ENCODE results near the gene DKK3.
A peak's percentile ranks its signal among the peaks of the same experiment; 100 is the strongest.

The DKK3 gene

GRCh38 chr11:11992257-11993212 is 15.9 kb downstream of the DKK3 start:
- Histone ChIP-seq H3K27ac (peak overlapping the region in 1 of 2 donors; percentile 56), H3K4me3 (no peak overlapping the region)
- DNase-seq (ENCODE audit: low spot score), result no peak
- TF ChIP-seq CTCF (IDR thresholded peaks at IDR 0.05), result no peak

DNA sequence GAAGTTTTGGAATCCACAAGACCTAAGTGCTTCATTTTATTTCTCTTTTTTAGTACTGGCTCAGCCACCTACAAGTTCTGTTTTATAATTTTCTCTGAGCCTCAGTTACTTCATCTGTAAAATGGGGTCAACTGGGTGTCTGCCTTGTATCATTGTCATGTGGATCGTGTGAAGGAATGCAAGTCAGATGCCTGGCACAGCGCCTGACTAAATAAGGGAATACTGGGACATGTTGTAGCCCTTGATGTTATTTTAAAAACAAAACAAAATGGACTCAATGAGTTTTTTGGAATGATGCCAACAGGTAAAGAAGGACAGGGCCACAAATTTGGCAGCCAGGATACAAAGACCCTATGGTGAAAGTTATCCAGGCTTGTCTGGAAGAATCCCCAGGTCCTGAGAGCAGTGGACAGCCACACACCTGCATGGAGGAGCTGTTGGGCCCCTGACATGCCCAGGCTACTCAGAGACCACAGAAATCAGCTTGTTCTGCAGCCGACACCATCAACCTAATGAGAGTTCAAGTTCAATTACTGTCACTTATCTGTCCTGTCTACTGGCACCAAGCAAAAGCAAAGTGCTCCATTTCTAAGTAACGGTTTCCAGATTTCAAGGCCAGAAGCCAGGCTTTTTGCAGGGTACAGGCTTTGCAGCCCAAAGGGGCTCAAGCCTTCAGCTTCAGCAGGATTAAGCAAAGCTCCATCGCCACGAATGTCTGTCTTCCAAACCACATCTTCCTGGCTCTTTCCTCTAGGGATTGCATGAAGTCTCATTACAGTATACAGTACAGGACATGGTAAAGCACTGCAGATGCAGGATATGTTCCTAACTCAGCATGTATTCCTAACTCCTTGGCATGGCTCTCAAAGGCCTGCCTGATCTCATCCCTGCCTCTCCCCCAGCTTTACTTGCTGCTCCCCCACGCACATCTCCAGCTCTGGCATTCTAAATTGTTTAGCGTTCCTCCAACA is 18.4 kb downstream of the DKK3 start:
- TF ChIP-seq CTCF (IDR thresholded peaks at IDR 0.05), result no peak
- Histone ChIP-seq H3K27ac (peak overlapping the region in 1 of 2 donors; percentile 13), H3K4me3 (no peak overlapping the region)
- DNase-seq (ENCODE audit: low spot score), result no peak

- peak; percentile 65 for DNase-seq (ENCODE audit: low spot score)
- H3K27ac ChIP-seq, result peak overlapping the region in 1 of 2 donors; percentile 36
- TF ChIP-seq CTCF (IDR thresholded peaks at IDR 0.05), result no peak
- no peak overlapping the region for H3K4me3 ChIP-seq
Observed at GRCh38 chr11:11988681-11989261, 19.7 kb downstream of the DKK3 start.

DNA sequence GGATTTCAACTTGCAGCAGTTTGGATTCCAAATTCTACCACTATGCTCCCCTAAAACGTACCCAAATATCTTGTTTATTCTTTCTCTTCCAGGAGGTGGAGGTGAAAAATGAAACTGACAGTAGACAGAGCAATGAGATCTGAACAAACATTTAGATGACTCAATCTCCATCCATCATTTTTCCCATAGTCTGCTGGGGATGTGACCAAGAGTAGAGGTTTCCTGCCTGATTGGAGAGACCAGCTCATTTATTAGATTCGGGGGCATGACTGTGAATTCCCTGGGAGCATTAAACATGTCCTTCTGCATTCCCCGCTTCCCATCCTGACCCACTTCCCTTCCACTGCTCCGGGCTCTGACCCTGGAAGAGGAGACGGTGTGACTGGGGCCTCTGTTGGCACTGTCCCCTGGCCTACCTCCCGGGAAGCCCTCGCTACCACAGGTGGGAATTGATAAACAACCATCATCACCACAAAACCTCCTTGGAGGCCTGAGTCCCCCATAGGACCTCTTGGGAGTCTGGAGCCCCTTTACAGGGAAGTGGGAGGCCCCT is 20.3 kb downstream of the DKK3 start:
- TF ChIP-seq CTCF (IDR thresholded peaks at IDR 0.05), result no peak
- peak overlapping the region; percentile 20 to 36 for H3K27ac ChIP-seq
- H3K4me3 ChIP-seq, result no peak overlapping the region
- no peak for DNase-seq (ENCODE audit: low spot score)

DNA sequence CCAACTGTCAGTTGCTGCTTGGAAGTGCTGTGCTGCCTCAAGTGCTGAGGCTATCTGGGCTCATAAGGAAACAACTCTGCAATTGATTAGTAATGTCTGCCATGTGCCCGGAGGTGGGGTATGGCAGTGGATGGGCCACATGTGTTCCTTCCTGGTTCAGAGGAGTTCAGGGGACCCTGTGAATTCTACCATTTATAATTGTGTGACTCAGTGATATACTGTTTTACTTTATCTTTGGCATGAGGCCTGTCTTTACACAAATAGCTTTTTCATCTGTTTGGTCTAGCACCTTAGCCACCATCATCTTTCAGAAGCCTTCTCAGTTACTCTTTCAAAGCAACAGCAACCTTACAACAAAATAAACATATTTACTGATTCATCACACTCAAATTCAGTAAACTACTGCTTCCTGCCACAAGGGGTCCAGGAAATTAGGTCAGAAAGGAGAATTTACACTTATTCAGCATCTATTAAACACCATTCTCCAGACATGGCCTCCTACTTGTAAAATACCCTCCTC is 20.9 kb downstream of the DKK3 start:
- DNase-seq (ENCODE audit: low spot score), result no peak
- H3K27ac ChIP-seq, result peak overlapping the region; percentile 11 to 20
- TF ChIP-seq CTCF (IDR thresholded peaks at IDR 0.05), result peak; percentile 21

More for the DNA sequence above, 20.9 kb downstream of the DKK3 start:
- no peak overlapping the region for H3K4me3 ChIP-seq
